Measurements from ENCODE around the gene ARMC9.

The ARMC9 gene

DNA sequence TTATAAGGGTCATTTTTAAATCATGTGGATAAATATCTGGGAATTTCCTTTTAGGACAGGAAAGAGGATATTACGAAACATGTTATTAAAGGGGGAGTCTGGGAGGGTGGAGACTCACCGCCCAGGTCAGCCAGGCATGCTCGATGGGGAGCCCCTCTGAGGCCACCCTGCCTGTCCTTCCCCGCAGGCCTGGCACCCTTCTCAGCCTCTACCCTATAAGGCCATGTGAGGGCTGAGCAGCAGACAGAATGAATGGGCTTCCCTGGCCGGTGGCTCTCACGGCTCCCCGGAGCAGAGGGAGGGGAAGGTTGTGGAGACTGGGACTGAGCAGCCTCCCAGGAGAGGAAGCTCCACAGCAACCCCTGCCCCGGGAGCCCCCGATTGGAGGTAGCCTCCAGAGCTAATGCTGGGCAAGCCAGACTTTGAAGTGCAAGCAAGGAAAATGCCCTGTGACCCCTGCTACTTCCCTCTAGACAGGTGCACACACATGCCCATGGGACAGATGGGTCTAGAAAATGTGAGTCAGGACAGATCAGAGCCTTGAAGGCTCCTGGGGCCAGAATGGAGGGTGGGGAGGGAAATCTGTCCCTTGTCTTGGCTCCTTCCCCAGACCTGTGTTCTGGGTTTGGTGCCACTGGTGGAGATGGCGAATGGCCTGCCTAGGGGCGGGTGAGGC lies 13.2 kb upstream of the ARMC9 start (continued):
- TF ChIP-seq, protein P1, sequence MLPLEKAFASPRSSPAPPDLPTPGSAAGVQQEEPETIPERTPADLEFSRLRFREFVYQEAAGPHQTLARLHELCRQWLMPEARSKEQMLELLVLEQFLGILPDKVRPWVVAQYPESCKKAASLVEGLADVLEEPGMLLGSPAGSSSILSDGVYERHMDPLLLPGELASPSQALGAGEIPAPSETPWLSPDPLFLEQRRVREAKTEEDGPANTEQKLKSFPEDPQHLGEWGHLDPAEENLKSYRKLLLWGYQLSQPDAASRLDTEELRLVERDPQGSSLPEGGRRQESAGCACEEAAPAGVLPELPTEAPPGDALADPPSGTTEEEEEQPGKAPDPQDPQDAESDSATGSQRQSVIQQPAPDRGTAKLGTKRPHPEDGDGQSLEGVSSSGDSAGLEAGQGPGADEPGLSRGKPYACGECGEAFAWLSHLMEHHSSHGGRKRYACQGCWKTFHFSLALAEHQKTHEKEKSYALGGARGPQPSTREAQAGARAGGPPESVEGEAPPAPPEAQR (tag by site-specific recombination; IDR thresholded peaks at IDR 0.05), result no peak
- TF ChIP-seq ZNF48 (tag by site-specific recombination; IDR thresholded peaks at IDR 0.05) (no peak), ZNF830 (tag by site-specific recombination; IDR thresholded peaks at IDR 0.05; ENCODE audit: low read depth) (no peak), ZNF544 (tag by site-specific recombination; IDR thresholded peaks at IDR 0.05) (no peak), ZNF843 (tag by site-specific recombination; IDR thresholded peaks at IDR 0.05) (no peak)

DNA sequence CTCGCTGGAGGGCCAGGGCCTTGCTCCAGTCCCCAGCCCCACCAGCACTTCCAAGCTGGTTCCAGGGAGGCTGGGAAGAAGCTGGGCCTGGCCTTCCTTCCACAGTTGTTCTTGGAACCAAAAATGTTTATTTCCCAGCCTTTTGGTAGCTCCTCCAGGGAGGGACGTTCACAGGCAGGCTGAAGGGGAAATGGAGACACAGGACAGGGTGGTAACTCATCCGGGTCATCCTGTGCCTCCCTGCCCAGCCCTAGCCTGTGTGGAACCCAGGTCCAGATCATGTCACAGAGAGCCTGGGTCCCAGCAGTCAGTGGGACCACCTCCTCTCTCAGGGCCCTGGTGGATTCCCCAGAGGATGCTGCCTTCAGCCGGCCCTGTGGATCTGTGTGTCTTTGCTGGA lies 12.5 kb upstream of the ARMC9 start:
- CTCF ChIA-PET, result interaction anchor here (0.8 kb wide), 1 partner anchor 81 kb away, joined by 3 read pairs; no protein-coding TSS in a partner anchor
- TF ChIP-seq ZBTB8A (tag by site-specific recombination; IDR thresholded peaks at IDR 0.05) (no peak), ZNF175 (tag by site-specific recombination; IDR thresholded peaks at IDR 0.05) (no peak), ZNF558 (tag by site-specific recombination; IDR thresholded peaks at IDR 0.05) (no peak), ZNF776 (tag by site-specific recombination; IDR thresholded peaks at IDR 0.05; ENCODE audit: borderline replicate concordance) (no peak), ZNF404 (tag by site-specific recombination; IDR thresholded peaks at IDR 0.05) (no peak), ZNF777 (tag by site-specific recombination; IDR thresholded peaks at IDR 0.05; ENCODE audit: borderline replicate concordance) (no peak), ZNF2 (tag by site-specific recombination; IDR thresholded peaks at IDR 0.05) (no peak), ZNF391 (tag by site-specific recombination; IDR thresholded peaks at IDR 0.05; ENCODE audit: borderline replicate concordance, low read depth) (no peak), ZNF555 (tag by site-specific recombination; conservative IDR thresholded peaks at IDR 0.05) (no peak), MZF1 (tag by site-specific recombination; IDR thresholded peaks at IDR 0.05; ENCODE audit: borderline replicate concordance) (no peak), ZNF292 (tag by site-specific recombination; IDR thresholded peaks at IDR 0.05; ENCODE audit: borderline replicate concordance, low read depth) (no peak), ZNF654 (tag by site-specific recombination; IDR thresholded peaks at IDR 0.05; ENCODE audit: low read depth) (no peak), ZNF629 (tag by site-specific recombination; IDR thresholded peaks at IDR 0.05) (no peak)
- TF ChIP-seq, protein P2, sequence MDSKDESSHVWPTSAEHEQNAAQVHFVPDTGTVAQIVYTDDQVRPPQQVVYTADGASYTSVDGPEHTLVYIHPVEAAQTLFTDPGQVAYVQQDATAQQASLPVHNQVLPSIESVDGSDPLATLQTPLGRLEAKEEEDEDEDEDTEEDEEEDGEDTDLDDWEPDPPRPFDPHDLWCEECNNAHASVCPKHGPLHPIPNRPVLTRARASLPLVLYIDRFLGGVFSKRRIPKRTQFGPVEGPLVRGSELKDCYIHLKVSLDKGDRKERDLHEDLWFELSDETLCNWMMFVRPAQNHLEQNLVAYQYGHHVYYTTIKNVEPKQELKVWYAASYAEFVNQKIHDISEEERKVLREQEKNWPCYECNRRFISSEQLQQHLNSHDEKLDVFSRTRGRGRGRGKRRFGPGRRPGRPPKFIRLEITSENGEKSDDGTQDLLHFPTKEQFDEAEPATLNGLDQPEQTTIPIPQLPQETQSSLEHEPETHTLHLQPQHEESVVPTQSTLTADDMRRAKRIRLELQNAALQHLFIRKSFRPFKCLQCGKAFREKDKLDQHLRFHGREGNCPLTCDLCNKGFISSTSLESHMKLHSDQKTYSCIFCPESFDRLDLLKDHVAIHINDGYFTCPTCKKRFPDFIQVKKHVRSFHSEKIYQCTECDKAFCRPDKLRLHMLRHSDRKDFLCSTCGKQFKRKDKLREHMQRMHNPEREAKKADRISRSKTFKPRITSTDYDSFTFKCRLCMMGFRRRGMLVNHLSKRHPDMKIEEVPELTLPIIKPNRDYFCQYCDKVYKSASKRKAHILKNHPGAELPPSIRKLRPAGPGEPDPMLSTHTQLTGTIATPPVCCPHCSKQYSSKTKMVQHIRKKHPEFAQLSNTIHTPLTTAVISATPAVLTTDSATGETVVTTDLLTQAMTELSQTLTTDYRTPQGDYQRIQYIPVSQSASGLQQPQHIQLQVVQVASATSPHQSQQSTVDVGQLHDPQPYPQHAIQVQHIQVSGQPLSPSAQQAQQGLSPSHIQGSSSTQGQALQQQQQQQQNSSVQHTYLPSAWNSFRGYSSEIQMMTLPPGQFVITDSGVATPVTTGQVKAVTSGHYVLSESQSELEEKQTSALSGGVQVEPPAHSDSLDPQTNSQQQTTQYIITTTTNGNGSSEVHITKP (tag by site-specific recombination; IDR thresholded peaks at IDR 0.05), result no peak
- TF ChIP-seq, protein P3, sequence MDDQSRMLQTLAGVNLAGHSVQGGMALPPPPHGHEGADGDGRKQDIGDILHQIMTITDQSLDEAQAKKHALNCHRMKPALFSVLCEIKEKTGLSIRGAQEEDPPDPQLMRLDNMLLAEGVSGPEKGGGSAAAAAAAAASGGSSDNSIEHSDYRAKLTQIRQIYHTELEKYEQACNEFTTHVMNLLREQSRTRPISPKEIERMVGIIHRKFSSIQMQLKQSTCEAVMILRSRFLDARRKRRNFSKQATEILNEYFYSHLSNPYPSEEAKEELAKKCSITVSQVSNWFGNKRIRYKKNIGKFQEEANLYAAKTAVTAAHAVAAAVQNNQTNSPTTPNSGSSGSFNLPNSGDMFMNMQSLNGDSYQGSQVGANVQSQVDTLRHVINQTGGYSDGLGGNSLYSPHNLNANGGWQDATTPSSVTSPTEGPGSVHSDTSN (CRISPR knock-in tag; IDR thresholded peaks at IDR 0.05), result no peak
- Histone ChIP-seq H3K4me1 (ENCODE audit: control insufficient read depth, insufficient read depth, low read length) (no peaks in the 10 kb centered on the region), H3K9me3 (ENCODE audit: control insufficient read depth, insufficient read depth, low read depth, low read length) (no peaks in the 10 kb centered on the region), H3K4me3 (ENCODE audit: low read depth, low read length) (no peak overlapping the region), H3K27ac (ENCODE audit: extremely low read depth, low read depth, low read length) (no peak overlapping the region), H3K36me3 (ENCODE audit: control insufficient read depth in 2 of 2, insufficient read depth in 1 of 2, low read length in 2 of 2) (no peaks in the 10 kb centered on the region)
- POLR2A ChIA-PET, result no interaction called here
